Activated naive CD8-positive, alpha-beta T cell treated with anti-CD3 and anti-CD28 coated beads for 36 hours (primary cell): ENCODE results near the gene POLR3K. TPM values are rescaled to one million over a fixed set of nuclear protein-coding genes. Genes with fewer than 3 reads are reported as not detected.

Experiments
- DNase-seq: peaks from one replicate; pipeline ENCODE4 v3.0.0; 2021
- H3K27ac Mint-ChIP-seq: one replicate; pipeline ENCODE4 v1.8.0; 2022; ENCODE audit warnings: mild to moderate bottlenecking, moderate library complexity, mixed read lengths
- H3K27me3 Mint-ChIP-seq: one replicate; pipeline ENCODE4 v1.8.0; 2022; ENCODE audit warnings: mild to moderate bottlenecking, mixed read lengths
- H3K36me3 Mint-ChIP-seq: one replicate; pipeline ENCODE4 v1.8.0; 2021; ENCODE audit warnings: mild to moderate bottlenecking, mixed read lengths
- H3K4me1 Mint-ChIP-seq: one replicate; pipeline ENCODE4 v1.8.0; 2021; ENCODE audit warnings: mixed read lengths
- H3K4me3 Mint-ChIP-seq: one replicate; pipeline ENCODE4 v1.8.0; 2022; ENCODE audit warnings: mild to moderate bottlenecking, moderate library complexity, mixed read lengths
- H3K9me3 Mint-ChIP-seq: one replicate; pipeline ENCODE4 v1.8.0; 2022; ENCODE audit warnings: mixed read lengths
- total RNA-seq, 2 experiments: library from RNA; stranded (reverse); gene quantifications; one replicate each; pipeline ENCODE4 v1.2.3, GENCODE V29; 2021

The POLR3K gene
- total RNA-seq, 2 experiments from 2014 or later: 55.3 to 56.0 TPM

DNA sequence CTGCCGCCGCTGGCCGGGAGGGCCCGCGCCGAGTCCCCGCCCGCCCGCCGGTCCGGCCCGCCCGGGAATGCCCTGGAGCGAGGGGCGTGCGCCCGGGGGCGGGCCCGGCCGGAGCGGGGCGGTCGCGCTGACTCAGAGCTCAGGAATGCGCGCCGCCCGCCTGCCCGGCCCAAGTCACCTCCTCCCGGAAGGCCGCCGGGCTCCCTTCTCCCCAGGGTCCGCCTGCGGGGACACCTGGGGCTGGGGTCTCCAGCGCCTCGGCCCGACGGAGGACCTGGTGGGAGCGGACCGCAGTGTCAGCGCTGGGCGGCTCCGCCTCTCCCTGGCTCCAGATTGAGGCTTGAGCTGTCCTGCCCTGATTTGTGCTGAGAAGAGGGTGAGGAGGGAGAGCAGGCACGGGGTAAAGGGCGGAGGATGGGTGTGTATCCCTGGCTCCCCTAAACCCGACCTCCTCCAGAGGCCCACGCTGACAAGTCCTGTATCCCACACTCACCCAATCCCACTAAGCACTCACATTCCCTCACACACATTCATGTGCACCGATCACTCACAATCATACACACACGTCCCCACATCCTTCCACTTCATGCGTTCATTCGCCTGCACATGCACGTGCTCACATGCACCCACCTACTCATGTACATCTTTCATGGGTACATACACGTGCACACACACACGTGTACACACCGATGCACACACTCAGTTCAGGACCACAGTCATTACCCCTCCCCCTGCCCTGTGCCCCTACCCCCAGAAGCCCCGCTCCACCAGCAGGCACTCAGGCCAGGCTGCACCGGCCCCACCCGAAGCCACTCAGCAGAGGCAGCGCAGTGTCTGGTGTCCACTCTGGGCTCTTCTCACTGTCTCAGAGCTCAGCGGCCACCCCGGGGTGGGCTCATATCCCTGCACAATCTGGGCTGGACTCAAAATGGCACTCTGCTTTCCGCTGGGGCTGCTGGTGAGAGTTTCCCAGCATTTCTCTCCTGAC, 19.4 kb upstream of the POLR3K start, which contains the start of gene RHBDF1:
Gene RHBDF1, minus strand, starts transcription at position 71 of the 988 bp plus-strand sequence. CDS start 7,616 bp downstream, outside the sequence.
- Mint-ChIP-seq H3K27me3 (peaks cover 39% of the 10 kb centered on the region), H3K27ac (no peak within 1 kb of the TSS), H3K4me3 (peak within 1 kb of the TSS; percentile 5), H3K36me3 (no peaks in the 10 kb centered on the region), H3K9me3 (no peaks in the 10 kb centered on the region), H3K4me1 (peaks cover 17% of the 10 kb centered on the region)
- DNase-seq: peak; percentile 55

DNA sequence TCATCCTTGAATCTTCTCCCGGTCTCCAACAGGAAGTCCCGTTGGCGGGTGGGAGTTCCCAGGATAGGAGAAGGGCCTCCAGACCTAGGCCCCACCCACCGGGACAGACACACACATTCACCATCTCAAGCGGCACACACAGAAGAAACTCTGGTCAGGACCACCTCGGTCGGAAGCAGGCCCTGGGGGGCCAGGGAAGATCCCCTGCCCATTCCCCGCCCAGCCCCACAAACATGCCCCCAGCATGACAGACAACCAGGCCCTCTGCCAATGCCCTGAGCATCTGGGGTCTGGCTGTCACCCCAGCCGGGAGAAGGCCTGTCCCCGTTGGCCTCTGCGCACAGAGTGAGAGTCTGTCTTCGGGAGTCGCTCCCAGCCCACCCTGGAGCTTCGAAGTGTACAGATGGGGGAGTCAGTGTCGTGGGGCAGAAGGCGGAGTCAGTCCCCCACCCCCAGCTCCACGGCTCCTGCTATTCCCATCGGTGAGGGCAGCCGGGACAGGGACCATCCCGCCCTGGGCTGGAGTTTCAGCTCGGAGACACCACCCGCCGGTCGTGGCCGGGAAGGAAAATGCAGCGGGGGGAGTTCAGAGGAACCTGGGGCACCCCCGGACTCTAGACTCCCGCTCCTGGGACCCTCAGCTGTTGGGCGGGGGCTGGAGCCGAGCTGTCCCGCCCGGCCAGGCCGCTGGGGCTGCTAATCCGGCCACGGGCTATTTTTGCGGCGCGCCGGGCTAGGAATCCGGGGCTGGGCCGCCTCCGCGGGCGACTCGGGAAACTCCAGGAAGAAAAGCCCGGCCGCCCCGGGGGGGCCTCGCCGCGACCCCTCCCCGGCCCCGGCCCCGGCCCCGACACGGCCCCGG, 18.4 kb upstream of the POLR3K start:
- no peaks in the 10 kb centered on the region for H3K36me3 Mint-ChIP-seq
- no peak overlapping the region for H3K27ac Mint-ChIP-seq
- peaks cover 39% of the 10 kb centered on the region for H3K27me3 Mint-ChIP-seq
- no peak overlapping the region for H3K4me3 Mint-ChIP-seq
- DNase-seq: no peak
- H3K4me1 Mint-ChIP-seq: peaks cover 11% of the 10 kb centered on the region
- no peaks in the 10 kb centered on the region for H3K9me3 Mint-ChIP-seq

DNA sequence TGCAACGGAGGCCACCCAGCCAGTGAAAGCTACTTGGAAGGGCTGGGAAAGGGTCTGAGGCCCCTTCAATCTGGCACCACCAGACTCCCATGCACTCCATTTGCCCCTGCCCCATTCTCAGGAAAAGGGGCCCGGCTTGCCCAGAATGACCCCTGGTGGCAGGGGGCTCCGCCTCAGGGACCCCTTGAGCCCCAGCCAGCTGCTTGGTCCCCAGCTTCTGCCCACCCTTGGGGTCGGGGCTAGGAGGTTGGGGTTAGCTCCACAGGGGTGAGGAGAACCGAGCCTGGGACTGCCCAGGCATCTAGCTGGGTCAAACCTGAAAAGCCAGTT, 17.8 kb upstream of the POLR3K start:
- Mint-ChIP-seq H3K9me3 (no peaks in the 10 kb centered on the region), H3K4me1 (peaks cover 6% of the 10 kb centered on the region), H3K27me3 (peaks cover 39% of the 10 kb centered on the region), H3K27ac (no peak overlapping the region), H3K36me3 (no peaks in the 10 kb centered on the region), H3K4me3 (no peak overlapping the region)
- no peak for DNase-seq

DNA sequence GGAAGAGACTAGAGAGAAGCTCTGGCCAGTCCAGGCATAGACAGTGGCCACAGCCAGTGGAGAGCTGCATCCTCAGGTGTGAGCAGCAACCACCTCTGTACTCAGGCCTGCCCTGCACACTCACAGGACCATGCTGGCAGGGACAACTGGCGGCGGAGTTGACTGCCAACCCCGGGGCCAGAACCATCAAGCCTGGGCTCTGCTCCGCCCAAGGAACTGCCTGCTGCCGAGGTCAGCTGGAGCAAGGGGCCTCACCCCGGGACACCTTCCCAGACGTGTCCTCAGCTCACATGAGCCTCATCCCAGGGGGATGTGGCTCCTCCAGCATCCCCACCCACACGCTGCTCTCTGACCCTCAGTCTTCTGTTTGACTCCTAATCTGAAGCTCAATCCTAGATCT, 15.8 kb upstream of the POLR3K start:
- Mint-ChIP-seq H3K4me3 (no peak overlapping the region), H3K27me3 (peaks cover 31% of the 10 kb centered on the region), H3K4me1 (peaks cover 4% of the 10 kb centered on the region), H3K9me3 (no peaks in the 10 kb centered on the region), H3K36me3 (no peaks in the 10 kb centered on the region), H3K27ac (no peak overlapping the region)
- DNase-seq: no peak

DNA sequence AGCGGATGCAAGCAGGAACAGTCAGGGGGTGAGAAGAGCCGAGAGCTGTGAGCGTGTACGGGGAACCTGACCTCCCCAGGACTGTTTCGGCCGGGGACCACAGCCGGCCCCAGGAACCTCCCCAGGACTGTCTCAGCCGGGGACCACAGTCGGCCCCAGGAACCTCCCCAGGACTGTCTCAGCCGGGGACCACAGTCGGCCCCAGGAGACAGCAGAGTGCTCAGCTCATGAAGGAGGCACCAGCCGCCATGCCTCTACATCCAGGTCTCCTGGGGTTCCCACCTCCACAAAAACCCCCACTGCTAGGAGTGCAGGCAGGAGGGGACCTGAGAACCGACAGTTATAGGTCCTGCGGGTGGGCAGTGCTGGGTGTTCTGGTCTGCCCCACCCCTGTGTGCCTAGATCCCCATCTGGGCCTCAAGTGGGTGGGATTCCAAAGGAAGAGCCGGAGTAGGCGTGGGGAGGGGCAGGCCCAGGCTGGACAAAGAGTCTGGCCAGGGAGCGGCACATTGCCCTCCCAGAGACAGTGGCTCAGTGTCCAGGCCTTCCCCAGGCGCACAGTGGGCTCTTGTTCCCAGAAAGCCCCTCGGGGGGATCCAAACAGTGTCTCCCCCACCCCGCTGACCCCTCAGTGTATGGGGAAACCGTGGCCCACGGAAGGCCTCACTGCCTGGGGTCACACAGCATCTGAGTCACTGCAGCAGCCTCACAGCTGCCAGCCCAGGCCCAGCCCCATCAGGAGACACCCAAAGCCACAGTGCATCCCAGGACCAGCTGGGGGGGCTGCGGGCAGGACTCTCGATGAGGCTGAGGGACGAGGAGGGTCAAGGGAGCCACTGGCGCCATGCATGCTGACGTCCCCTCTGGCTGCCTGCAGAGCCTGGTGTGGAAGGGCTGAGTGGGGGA, 14.7 kb upstream of the POLR3K start:
- no peak for DNase-seq
- Mint-ChIP-seq H3K9me3 (no peaks in the 10 kb centered on the region), H3K27me3 (peaks cover 21% of the 10 kb centered on the region), H3K27ac (no peak overlapping the region), H3K4me1 (peaks cover 4% of the 10 kb centered on the region), H3K4me3 (no peak overlapping the region), H3K36me3 (no peaks in the 10 kb centered on the region)

DNA sequence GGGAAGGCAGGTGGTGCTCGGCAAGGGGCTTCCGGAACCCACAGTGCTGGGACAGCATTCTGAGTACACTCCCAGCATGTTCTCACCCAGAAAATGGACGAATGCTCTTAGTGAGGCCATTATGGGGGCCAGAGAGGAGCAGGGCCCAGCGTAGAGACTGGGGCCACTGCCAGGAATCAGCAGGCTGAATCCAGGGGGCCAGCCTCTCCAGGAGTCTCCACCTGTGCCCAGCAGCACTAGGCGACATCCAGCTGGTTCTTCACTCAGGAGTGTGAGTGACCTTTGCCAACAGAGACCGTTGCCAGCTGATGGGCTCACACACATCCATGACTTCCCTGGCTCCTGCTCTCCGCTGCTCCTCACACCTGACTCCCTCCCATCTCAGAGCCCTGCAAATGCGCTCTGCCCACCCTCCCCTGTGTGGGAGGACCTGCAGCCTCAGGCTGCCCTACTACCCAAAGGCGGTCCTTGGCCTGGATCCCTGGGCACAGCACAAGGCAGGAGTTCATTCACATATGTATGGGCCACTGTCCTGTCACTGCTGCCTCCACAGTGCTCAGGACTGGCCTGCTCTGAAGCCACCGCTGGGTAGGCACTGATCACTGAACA, 13.9 kb upstream of the POLR3K start:
- H3K36me3 Mint-ChIP-seq: no peaks in the 10 kb centered on the region
- no peak for DNase-seq
- H3K4me1 Mint-ChIP-seq: peaks cover 1% of the 10 kb centered on the region
- H3K4me3 Mint-ChIP-seq: no peak overlapping the region
- no peaks in the 10 kb centered on the region for H3K9me3 Mint-ChIP-seq
- no peak overlapping the region for H3K27ac Mint-ChIP-seq
- peaks cover 15% of the 10 kb centered on the region for H3K27me3 Mint-ChIP-seq

DNA sequence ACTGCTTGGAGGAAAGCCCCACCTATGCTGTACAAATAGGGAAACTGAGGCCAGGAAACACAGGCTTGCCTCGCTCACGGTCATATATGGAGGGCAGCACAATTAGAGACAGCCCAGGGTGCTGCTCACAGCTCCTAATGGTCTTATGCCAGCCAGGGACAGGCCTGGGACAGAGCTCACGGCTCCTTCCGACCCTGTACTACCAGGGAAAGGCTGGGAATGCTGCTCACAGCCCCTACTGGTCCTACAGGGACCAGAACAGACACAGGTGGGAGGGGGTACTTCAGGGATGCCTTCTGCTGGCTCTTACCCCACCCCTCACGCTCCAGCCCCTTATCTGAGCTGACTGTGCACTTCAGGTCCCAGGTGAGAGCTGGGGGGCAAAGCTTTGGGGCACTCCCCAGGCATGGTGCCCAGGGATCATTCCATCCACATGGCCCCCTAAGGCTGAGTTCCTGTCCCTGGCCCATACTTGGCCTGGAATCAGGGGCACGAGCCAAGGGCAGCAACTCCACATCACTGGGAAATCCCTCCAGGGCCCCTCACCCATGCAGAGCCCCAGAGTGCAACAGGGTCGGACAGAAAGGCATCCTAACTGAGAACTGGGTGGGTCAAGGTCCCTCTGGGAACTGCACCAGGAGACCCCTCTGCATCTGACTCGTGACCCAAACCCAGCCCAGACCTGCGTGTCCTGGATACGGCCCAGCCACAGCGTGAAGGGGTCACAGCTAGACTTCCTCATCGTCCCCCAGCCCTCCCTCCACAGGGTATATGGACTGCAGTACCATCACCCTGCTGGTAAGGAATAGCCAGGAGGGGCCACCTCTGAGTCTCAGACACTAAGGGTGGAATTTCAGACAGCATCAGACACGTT, 13.1 kb upstream of the POLR3K start:
- no peak overlapping the region for H3K27ac Mint-ChIP-seq
- H3K9me3 Mint-ChIP-seq: no peaks in the 10 kb centered on the region
- H3K27me3 Mint-ChIP-seq: peaks cover 12% of the 10 kb centered on the region
- no peaks in the 10 kb centered on the region for H3K36me3 Mint-ChIP-seq
- H3K4me1 Mint-ChIP-seq: peaks cover 1% of the 10 kb centered on the region
- no peak for DNase-seq
- H3K4me3 Mint-ChIP-seq: no peak overlapping the region

DNA sequence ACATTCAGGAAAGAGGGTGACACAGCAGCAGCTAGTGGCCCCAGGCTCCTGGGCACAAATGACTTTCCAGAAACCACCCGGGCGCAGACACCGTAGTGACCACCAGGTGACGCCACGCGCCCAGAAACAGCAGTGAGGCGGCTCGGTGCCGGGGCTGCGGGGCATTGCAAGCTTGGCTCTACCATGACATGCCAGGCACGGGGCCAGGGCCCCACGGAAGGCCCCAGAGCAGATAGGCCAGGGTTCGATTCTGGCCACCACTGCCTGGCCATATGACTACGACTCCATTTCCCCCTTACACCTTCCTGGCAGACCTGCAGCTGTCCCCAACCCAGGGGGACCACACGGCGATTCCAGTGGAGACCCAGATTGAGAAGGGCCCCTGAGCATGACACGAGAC, 12.3 kb upstream of the POLR3K start:
- Mint-ChIP-seq H3K27ac (no peak overlapping the region), H3K4me1 (peaks cover 1% of the 10 kb centered on the region), H3K4me3 (no peak overlapping the region), H3K9me3 (no peaks in the 10 kb centered on the region), H3K27me3 (peaks cover 6% of the 10 kb centered on the region), H3K36me3 (no peaks in the 10 kb centered on the region)
- peak; percentile 86 for DNase-seq

DNA sequence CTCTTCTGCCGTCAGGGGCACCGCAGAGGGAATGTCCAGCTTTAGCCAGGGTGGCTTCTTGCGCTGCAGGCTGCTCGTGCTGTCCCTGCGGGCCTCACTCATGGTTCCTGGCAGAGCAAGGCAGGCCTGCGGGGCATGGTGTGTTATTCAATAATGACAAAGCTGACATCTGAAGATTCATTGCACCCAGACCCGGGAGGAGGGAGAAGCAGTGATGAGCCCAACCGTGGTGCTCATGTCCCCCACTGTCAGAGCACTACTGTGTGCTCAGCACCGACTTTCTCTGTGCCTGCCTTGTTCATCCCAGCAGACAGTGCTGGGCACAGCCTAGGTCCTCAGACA, 11.5 kb upstream of the POLR3K start:
- H3K9me3 Mint-ChIP-seq: no peaks in the 10 kb centered on the region
- H3K27me3 Mint-ChIP-seq: peaks cover 4% of the 10 kb centered on the region

DNA sequence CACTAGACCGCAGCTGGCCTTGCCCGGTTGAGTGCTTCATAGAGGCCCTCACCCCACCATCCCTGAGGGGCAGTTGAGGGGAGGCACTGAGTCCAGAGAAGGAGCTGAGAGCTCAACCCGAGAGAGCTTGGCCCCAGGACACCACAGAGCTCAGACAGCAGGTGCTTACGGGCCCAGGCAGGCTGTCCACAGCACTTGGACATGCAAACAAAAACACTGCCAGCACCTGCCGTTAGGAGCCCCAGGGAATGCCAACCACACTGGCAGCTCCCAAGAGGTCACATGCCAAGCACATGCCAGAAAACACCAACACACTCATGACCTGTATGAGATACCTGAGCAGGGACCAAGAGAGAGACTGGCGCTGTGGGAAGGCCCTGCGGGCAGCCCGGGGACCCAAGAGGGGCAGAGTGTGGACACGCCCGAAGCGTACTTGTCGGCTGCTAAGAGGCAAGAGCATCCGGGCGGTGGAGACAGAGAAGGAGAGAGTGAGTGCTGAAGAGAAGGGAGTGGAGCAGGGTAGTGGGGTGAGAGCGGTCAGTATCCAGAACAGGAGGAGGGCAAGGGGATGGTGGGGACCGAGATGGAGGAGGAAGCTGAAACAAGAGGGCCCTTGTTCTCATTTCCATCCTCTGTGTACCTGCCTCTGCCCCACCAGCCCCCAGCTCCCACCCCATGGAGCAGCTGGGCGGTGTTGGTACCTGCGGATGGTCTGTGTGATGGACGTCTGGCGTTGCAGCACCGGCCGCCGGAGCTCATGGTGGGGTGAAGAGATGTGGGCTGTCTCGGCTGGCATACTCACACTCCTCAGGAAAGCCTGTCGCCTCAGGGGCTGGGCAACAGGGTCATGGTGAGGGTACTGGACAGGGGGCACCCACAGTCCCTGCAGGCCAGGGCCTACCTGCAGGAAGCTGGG, 10.8 kb upstream of the POLR3K start:
- H3K4me1 Mint-ChIP-seq: peaks cover 1% of the 10 kb centered on the region
- H3K36me3 Mint-ChIP-seq: no peaks in the 10 kb centered on the region
- no peak for DNase-seq
- no peak overlapping the region for H3K4me3 Mint-ChIP-seq
- H3K27me3 Mint-ChIP-seq: peaks cover under 1% of the 10 kb centered on the region
- no peaks in the 10 kb centered on the region for H3K9me3 Mint-ChIP-seq
- no peak overlapping the region for H3K27ac Mint-ChIP-seq

More for the DNA sequence above, 11.5 kb upstream of the POLR3K start:
- Mint-ChIP-seq H3K27ac (no peak overlapping the region), H3K4me3 (no peak overlapping the region), H3K36me3 (no peaks in the 10 kb centered on the region), H3K4me1 (peaks cover 1% of the 10 kb centered on the region)
- DNase-seq: no peak

DNA sequence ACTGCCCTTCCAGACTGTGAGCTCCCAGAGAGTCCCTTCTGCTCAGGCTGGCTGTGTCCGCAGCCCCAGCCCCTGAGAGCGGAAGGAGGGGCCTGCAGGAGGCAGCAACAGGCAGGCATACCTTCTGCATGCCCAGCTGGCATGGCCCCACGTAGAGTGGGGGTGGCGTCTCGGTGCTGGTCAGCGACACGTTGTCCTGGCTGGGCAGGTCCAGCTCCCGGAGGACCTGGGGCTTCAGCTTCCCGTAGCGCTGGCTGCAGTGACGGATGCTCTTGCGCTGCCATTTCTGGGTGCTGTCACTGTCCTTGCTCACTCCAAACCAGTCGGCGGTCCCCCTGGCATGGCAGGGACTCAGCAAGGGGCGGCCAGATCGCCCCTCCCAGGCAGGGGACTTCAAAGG, 10.1 kb upstream of the POLR3K start:
- Mint-ChIP-seq H3K4me3 (no peak overlapping the region), H3K27ac (no peak overlapping the region), H3K4me1 (peaks cover 1% of the 10 kb centered on the region), H3K36me3 (no peaks in the 10 kb centered on the region), H3K9me3 (no peaks in the 10 kb centered on the region), H3K27me3 (no peaks in the 10 kb centered on the region)
- no peak for DNase-seq

DNA sequence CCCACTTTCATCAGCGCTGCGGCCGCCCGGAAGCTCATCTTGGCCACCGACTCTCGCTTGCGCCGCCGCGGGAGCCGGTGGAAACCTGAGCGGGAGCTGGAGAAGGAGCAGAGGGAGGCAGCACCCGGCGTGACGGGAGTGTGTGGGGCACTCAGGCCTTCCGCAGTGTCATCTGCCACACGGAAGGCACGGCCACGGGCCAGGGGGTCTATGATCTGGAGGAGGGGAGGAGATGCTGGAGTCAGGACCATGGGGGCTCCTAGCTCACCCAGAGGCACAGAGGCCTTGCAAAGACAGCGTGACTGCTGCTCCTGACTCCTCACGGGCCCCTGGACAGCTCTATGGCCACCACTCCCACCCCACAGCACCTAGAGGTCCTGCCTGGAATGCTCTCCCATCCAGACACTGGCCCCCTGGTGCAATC, 9.6 kb upstream of the POLR3K start:
- Mint-ChIP-seq H3K27ac (no peak overlapping the region), H3K4me3 (no peak overlapping the region), H3K4me1 (peaks cover 1% of the 10 kb centered on the region), H3K27me3 (no peaks in the 10 kb centered on the region), H3K36me3 (peaks cover under 1% of the 10 kb centered on the region), H3K9me3 (no peaks in the 10 kb centered on the region)
- DNase-seq: no peak
